Hematopoietic multipotent progenitor cell (in vitro differentiated cells): ENCODE results near the gene GAN. TPM values are rescaled to one million over a fixed set of nuclear protein-coding genes. Genes with fewer than 3 reads are reported as not detected.
"Not testable (repeated sequence)": the region's sequence is repeated elsewhere in the genome, so short reads cannot be mapped to it uniquely, and the experiment has no call there.

Source experiments
- DNase-seq, 3 donors: peaks; one replicate each; pipeline ENCODE4 v3.0.0-alpha.2; 2011 to 2015; ENCODE audit warnings: low read depth in 2 of 3, low spot score in 2 of 3
- total RNA-seq: library from RNA; depleted of rRNA; stranded (reverse); fragments of >200 nt; gene quantifications from one replicate; pipeline ENCODE4 v1.2.3, GENCODE V29; 2012

Gene GAN
- total RNA-seq, 1 donor: 4.0 TPM

DNA sequence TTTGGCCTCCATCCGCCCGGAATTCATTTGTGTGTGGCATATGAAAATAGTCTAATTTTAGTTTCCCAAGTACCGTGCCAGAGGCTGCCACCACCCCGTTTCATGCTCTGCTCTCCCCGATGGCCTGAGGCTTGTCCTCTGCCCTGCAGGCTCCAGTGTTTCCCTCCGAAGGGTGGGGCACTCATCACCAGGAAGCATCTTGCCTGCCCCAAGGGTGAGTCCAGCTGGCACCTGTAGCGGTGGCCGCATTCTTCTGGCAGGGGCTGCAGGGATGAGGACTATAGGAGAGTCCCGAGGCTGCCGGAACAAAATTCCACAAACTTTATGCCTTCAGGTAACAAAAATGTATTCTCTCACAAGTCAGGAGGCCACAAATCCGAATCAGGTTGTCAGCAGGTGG is 106.8 kb downstream of the GAN start:
- no peak for DNase-seq

DNA sequence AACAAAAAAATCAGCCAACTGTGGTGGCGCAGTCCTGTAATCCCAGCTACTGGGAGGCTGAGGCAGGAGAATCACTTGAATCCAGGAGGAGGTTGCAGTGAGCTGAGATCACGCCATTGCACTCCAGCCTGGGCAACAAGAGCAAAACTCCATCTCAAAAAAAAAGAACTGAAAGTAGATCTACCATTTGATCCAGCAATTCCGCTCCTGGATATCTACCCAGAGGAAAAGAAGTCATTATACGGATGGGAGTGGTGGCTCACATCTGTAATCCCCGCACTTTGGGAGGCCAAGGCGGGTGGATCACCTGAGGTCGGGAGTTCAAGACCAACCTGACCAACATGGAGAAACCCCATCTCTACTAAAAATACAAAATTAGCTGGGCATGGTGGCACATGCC is 107.4 kb downstream of the GAN start:
- not testable (repeated sequence) for DNase-seq

DNA sequence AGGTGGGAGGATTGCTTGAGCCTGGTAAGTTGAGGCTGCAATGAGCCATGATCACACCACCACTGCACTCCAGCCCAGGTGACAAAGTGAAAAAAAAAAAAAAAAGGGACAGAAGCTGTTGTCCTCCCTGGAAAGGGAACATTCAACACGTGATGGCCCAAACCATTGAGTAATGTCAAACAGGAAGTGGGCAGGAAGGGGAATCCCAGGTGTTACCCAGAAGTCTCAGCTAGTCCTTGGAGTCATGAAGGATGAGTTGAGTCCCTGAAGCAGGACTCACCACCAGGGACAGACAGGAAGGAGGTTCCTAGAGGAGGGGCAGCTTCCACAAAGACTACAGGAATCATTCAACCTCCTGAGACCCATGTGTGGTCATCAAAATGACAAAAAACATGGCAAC is 110.0 kb downstream of the GAN start:
- DNase-seq: peak in 2 of 3 donors; percentile 36 to 46

DNA sequence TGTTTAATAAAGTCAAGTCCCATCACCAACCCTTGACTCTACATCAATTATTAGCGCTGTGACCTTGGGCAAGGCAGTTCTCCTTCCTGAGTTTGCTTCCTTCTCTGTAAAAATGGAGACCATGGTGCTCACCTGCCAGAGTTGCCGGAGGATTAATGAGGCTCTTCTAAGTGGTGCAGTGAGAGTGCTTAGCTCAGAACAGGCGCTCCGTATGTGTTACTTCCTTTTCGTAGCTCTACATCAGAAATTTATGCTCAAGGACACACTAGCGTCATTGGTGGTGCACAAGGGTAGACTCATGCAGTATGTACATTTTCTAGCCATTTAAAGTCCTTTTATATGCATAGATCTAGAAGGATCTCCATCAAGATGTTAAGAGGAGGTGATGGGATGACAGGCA is 112.5 kb downstream of the GAN start:
- DNase-seq: no peak

DNA sequence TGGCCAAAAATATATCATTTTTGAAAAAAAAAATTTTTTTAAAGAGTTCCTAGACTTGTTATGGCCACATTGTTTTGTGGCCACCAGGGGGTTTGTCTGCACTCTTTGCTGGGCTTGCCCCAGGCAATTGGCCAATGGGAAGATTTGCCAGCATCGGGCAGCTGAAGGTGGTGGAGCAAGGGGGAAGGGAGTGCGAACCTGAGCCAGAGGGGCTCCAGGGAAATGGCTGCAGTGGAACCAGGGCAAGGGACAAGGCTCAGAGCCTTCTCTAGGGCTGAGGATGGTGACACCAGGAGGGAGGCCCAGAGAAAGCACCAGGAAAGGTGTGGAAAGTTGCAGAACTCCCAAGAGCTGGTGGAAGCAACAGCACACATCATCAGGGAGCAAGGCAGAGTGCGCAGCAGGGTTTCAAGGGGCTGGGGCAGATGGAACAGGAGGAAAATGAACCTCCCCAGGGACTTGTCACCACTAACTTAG is 114.3 kb downstream of the GAN start:
- peak in 2 of 3 donors; percentile 68 to 75 for DNase-seq

DNA sequence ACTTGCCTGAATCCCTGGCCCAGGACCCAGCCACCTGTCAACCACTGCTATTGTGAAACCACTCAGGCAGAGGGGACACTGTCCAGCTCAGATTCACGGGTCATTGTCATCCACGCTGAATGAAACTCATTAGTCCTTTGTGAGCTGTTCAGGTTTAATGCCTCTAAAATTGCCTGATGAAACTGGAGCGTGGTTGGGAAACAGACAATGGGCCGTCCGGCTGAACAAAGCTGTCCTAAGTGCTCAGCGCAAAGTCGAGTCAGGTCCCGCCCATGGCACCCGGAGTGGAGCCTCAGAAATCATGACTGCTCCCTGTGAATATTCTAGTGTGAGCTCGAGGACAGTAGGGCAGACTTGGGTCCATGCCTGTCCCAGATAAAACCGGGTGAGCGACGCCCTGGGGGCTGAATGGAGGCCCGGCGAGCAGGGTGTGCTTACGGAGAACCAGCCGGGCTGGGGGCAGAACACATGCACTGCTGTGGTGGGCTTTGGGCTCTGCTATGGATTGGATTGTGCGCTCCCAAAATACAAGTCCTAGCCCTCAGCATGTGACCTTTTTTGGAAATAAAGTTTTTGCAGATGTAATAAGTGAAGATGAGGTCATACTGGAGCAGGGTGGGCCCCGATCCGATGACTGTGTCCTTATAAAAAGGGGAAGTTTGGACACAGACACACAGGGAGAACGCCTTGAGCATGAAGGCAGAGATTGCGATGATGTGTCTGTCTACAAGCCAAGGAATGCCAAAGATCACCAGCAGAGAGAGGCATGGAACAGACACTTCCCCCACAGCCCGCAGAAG is 117.0 kb downstream of the GAN start:
- DNase-seq: peak in 2 of 3 donors; percentile 22 to 34

DNA sequence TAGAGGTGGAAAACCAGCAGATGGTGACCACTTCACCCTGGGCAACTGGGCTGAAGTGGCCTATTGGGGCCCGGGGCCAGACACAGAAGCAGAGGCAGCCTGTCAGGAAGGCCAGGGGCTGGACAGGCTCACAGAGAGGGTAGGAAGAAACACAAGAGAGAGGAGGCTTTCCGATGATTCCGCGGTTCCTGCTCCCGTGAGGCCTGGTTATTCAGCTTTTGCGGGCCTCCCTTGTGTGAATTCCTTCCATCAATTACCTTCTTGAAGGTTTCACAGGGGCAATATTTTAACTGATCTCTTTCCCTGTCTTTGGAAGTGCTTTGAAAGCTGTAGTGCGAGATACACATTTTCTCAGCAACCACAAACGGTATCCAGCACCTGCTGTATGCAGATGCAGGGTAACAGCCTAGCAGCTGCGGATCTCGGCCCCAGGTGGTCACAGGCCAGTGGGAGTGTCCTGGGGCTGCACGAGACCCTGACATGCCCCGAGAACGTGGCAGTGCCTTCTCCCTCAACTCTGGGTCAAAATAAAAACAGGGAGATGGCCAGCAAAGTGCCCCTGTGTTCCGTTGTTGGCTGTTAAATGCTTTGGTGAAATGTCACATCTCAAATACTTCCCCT is 118.3 kb downstream of the GAN start:
- DNase-seq: peak in 1 of 3 donors; percentile 77

DNA sequence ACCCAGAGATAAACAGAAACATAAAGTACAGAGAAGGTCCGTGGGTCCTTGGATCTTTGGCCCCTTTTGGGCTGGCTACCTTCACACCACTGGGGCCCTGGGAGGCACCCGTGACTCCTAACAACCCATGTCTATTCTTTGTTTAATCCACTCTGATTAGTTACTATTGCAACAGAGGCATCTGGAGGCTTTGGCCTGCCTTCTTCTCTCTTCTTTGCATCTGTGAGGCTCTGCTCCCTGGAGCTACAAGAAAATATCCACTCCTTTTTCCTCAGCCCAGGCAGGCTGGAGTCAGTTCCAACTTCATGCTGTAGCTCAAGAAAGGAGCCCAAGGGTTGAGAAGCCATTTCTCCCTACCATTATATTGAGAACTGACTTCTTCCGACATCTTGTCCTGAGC is 120.3 kb downstream of the GAN start:
- no peak for DNase-seq

DNA sequence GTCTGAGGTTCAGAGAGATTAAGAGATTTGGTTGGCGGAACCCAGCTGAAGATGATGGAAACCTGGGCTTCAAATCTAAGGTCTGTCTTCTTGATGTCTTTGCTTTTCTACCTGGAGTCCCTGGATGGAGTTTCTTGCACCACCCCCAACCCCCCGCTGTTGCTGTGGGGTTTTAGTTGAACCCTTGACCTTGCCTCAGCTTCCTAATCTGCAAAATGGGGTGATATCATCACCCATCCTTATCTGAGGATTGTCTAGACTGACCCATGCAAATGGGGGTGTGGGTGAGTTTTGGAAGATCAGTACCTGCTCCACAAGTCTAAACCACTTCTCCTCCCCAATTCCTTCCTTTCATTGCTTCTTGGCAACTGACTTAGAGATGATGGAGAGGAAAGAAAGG is 120.8 kb downstream of the GAN start:
- DNase-seq: no peak

DNA sequence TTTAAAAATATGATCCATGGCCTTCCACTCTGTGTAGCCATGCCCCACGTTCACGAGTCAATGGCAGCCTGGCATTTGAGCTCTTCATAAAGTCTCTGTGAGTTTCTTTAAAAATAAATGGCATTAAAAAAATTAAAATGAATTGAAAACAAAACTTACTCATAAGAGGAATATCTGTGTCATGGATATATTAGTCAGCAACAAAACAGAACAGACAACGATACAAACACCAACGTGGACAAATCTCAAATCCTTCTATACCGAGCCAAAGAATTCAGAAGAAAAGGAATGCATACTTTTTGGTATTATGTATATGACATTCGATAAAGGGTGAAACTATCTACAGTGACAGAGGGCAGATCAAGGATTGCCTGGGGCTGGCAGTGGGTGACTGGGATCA is 121.6 kb downstream of the GAN start:
- no peak for DNase-seq

DNA sequence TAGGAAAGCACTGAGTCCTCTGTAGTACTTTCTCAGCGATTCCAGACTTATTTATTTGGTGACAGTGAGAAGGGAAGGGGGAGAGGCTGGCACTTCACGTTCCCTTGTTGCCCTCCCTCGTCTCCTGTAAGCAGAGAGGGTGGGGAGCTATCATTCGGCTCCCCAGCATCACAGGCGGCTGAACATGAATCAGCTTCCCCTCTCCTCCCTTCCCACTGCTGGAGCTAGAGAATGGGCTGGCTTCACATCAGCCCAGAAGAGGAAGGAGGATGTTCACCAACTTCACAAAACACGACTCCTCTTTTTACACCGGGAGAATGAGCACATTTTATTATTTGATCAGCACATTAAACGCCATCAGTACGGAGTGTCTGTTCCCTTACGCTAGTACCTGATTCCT is 123.1 kb downstream of the GAN start:
- DNase-seq: no peak

Other genes with a start within 250 kb of the GAN start
- 1.9 TPM for gene C16orf46, start 237.7 kb upstream of the GAN start, total RNA-seq
- 7.0 TPM for gene GCSH, start 218.6 kb upstream of the GAN start, total RNA-seq
- under 0.01 TPM for gene BCO1, start 76.3 kb upstream of the GAN start, total RNA-seq
- gene CMIP, start 129.8 kb downstream of the GAN start, total RNA-seq: 45.2 TPM